GM21390 (cell line): Measurements from ENCODE around the gene IL11.
"Not testable (repeated sequence)": the region's sequence is repeated elsewhere in the genome, so short reads cannot be mapped to it uniquely, and the experiment has no call there.

ENCODE experiments used
- ATAC-seq: cut with Tn5 transposase; IDR thresholded peaks from one replicate; pipeline ENCODE4 v1.9.1; 2021; ENCODE audit not compliant: unreplicated experiment

Gene IL11

GRCh38 chr19:55336101-55336500, 34.2 kb downstream of the IL11 start:
- ATAC-seq: no peak

- ATAC-seq: no peak
Observed at GRCh38 chr19:55333870-55334269, 36.4 kb downstream of the IL11 start.

- not testable (repeated sequence) for ATAC-seq
Observed at GRCh38 chr19:55329791-55330190, 40.5 kb downstream of the IL11 start.

GRCh38 chr19:55328774-55329318, 41.4 kb downstream of the IL11 start:
- ATAC-seq: not testable (repeated sequence)

- ATAC-seq: no peak
Observed at GRCh38 chr19:55325172-55325571, 45.1 kb downstream of the IL11 start, which contains the start of gene TMEM150B. TSS of gene TMEM150B (minus strand) at chr19:55325341. CDS start at chr19:55321036, 4,305 bp downstream.

GRCh38 chr19:55324662-55325061, 45.6 kb downstream of the IL11 start:
- no peak for ATAC-seq

- no peak for ATAC-seq
Observed at GRCh38 chr19:55322204-55322885, 47.9 kb downstream of the IL11 start.

- ATAC-seq: no peak
Observed at GRCh38 chr19:55321466-55322137, 48.7 kb downstream of the IL11 start.

- no peak for ATAC-seq
Observed at GRCh38 chr19:55320844-55321419, 49.3 kb downstream of the IL11 start.

- ATAC-seq: no peak
Observed at GRCh38 chr19:55319785-55320184, 50.5 kb downstream of the IL11 start.

GRCh38 chr19:55316646-55317045, 53.6 kb downstream of the IL11 start:
- no peak for ATAC-seq

- ATAC-seq: no peak
Observed at GRCh38 chr19:55315956-55316525, 54.2 kb downstream of the IL11 start.

GRCh38 chr19:55314396-55314795, 55.9 kb downstream of the IL11 start:
- no peak for ATAC-seq
